GM21526 (cell line): Measurements from ENCODE around the gene HSD11B1L.
"Not testable (repeated sequence)": the region's sequence is repeated elsewhere in the genome, so short reads cannot be mapped to it uniquely, and the experiment has no call there.

Experiments used
- ATAC-seq: cut with Tn5 transposase; IDR thresholded peaks from one replicate; pipeline ENCODE4 v1.9.1; 2021; ENCODE audit warnings: moderate library complexity; ENCODE audit not compliant: unreplicated experiment, low FRiP score

HSD11B1L gene

GRCh38 chr19:5719961-5720790 is 39.3 kb downstream of the HSD11B1L start, which contains the start of the genes CATSPERD and LONP1:
Gene CATSPERD (plus strand): TSS chr19:5720637. CDS start chr19:5720738, 101 bp downstream.
Gene LONP1 (minus strand): TSS chr19:5720146. CDS start chr19:5720132, 14 bp downstream.
- ATAC-seq: peak; percentile 74

- ATAC-seq: no peak
These were observed 46.7 kb downstream of the HSD11B1L start for GRCh38 chr19:5727453-5728050.

GRCh38 chr19:5733172-5733571 is 52.3 kb downstream of the HSD11B1L start:
- ATAC-seq: not testable (repeated sequence)
